GM18909 (cell line): ENCODE data around the gene ANKRD37.
"Not testable (repeated sequence)": the region's sequence is repeated elsewhere in the genome, so short reads cannot be mapped to it uniquely, and the experiment has no call there.

ENCODE experiments used
- ATAC-seq: cut with Tn5 transposase; IDR thresholded peaks from one replicate; pipeline ENCODE4 v1.9.1; 2021; ENCODE audit warnings: mild to moderate bottlenecking; ENCODE audit not compliant: unreplicated experiment, poor library complexity

Gene ANKRD37

GRCh38 chr4:185396724-185397385, at the start of gene ANKRD37:
Gene ANKRD37, plus strand, starts transcription at chr4:185396841. Its CDS starts 83 bp downstream, at chr4:185396924.
- no peak for ATAC-seq

- no peak for ATAC-seq
Measured at GRCh38 chr4:185346975-185347601, 49.6 kb upstream of the ANKRD37 start.

GRCh38 chr4:185351691-185352090, 45.0 kb upstream of the ANKRD37 start:
- no peak for ATAC-seq

GRCh38 chr4:185352202-185352601, 44.4 kb upstream of the ANKRD37 start:
- ATAC-seq, result no peak

- no peak for ATAC-seq
Measured at GRCh38 chr4:185352741-185353140, 43.9 kb upstream of the ANKRD37 start.

- no peak for ATAC-seq
Measured at GRCh38 chr4:185357211-185357610, 39.4 kb upstream of the ANKRD37 start.

- no peak for ATAC-seq
Measured at GRCh38 chr4:185357733-185358440, 38.8 kb upstream of the ANKRD37 start.

GRCh38 chr4:185358514-185358913, 38.1 kb upstream of the ANKRD37 start:
- ATAC-seq, result no peak

GRCh38 chr4:185358959-185359358, 37.7 kb upstream of the ANKRD37 start:
- no peak for ATAC-seq

GRCh38 chr4:185359767-185360446, 36.7 kb upstream of the ANKRD37 start:
- ATAC-seq, result no peak

- no peak for ATAC-seq
Measured at GRCh38 chr4:185361872-185362271, 34.8 kb upstream of the ANKRD37 start.

- not testable (repeated sequence) for ATAC-seq
Measured at GRCh38 chr4:185362570-185362969, 34.1 kb upstream of the ANKRD37 start.

GRCh38 chr4:185363251-185363650, 33.4 kb upstream of the ANKRD37 start:
- ATAC-seq, result no peak

GRCh38 chr4:185364886-185365285, 31.8 kb upstream of the ANKRD37 start:
- no peak for ATAC-seq

- no peak for ATAC-seq
Measured at GRCh38 chr4:185369731-185370130, 26.9 kb upstream of the ANKRD37 start.

GRCh38 chr4:185370268-185370949, 26.2 kb upstream of the ANKRD37 start:
- ATAC-seq, result no peak

- ATAC-seq, result no peak
Measured at GRCh38 chr4:185371702-185372101, 24.9 kb upstream of the ANKRD37 start.

- no peak for ATAC-seq
Measured at GRCh38 chr4:185374027-185374426, 22.6 kb upstream of the ANKRD37 start.

- ATAC-seq, result no peak
Measured at GRCh38 chr4:185374573-185374972, 22.1 kb upstream of the ANKRD37 start.

GRCh38 chr4:185378264-185378663, 18.4 kb upstream of the ANKRD37 start:
- no peak for ATAC-seq
